Transverse colon (tissue), 4 donors: ENCODE measurements around the gene AK3. TPM values are rescaled to one million over a fixed set of nuclear protein-coding genes. Genes with fewer than 3 reads are reported as not detected.

Experiments used
- DNase-seq: peaks from one replicate; pipeline ENCODE4 v3.0.0-alpha.2; 2019
- H3K27ac ChIP-seq, 4 donors: fragments of 200-600 bp; sonication (generic); 2 replicates each; pipeline ENCODE4 v1.5.1; 2016 to 2018; ENCODE audit warnings: inconsistent platforms in 4 of 4
- H3K27me3 ChIP-seq: fragments of 200-600 bp; sonication (generic); 2 replicates; pipeline ENCODE4 v1.5.1; 2017; ENCODE audit warnings: inconsistent platforms
- H3K36me3 ChIP-seq, 4 donors: fragments of 200-600 bp; sonication (generic); 2 replicates each; pipeline ENCODE4 v1.5.1; 2017 to 2019; ENCODE audit warnings: inconsistent platforms in 4 of 4
- H3K4me1 ChIP-seq, 4 donors: fragments of 200-600 bp; sonication (generic); 2 replicates each; pipeline ENCODE4 v1.5.1; 2017 to 2020; ENCODE audit warnings: inconsistent platforms in 4 of 4
- H3K4me3 ChIP-seq, 4 donors: fragments of 200-600 bp; sonication (generic); 1 replicate in 1 of 4; 2 replicates in 3 of 4; pipeline versions ENCODE4 v1.5.1 to v1.6.1; 2017 to 2019; ENCODE audit warnings: inconsistent platforms in 4 of 4
- H3K9me3 ChIP-seq, 2 donors: fragments of 200-600 bp; sonication (generic); 2 replicates each; pipeline ENCODE4 v1.5.1; 2017 to 2019; ENCODE audit warnings: inconsistent platforms in 2 of 2
- EP300 ChIP-seq: sonication (generic); formaldehyde crosslinking; IDR thresholded peaks from one replicate; pipeline ENCODE4 v1.6.1; 2017; ENCODE audit warnings: antibody characterized with exemption, low read depth
- POLR2A ChIP-seq: fragments of 450-650 bp; IDR thresholded peaks from one replicate; pipeline ENCODE4 v1.6.1; 2016; ENCODE audit warnings: antibody characterized with exemption, mild to moderate bottlenecking, moderate library complexity
- POLR2AphosphoS5 ChIP-seq, 3 donors: sonication (generic); formaldehyde crosslinking; IDR thresholded peaks; one replicate each; pipeline ENCODE4 v1.6.1; 2016; ENCODE audit warnings: antibody characterized with exemption in 3 of 3
- WGBS, 2 donors: methylation state at CpG; one replicate each; pipeline ENCODE4 v1.1.5; 2018; ENCODE audit warnings: low coverage in 1 of 2; 5-methylcytosine and 5-hydroxymethylcytosine counted together
- in situ Hi-C, 4 donors: fragments of 200-750 bp; cut with MboI; loops; one replicate each; pipeline versions ENCODE4 v1.15.0 to v1.15.1; 2017; ENCODE audit warnings: low sequenced_read_pairs in 3 of 4, low pct_ligation_motif_present in 1 of 4, low pct_unique_long_range_greater_than_20kb in 1 of 4
- intact Hi-C: fragments of 100-400 bp; cut with DNase I; formaldehyde crosslinking; loops from one replicate; pipeline ENCODE4 v1.15.1; 2023; ENCODE audit warnings: low total_unique reads
- total RNA-seq, 4 donors: library from RNA; depleted of rRNA; stranded (reverse); fragments of >200 nt; gene quantifications; one replicate each; pipeline ENCODE4 v1.1.0, GENCODE V29; 2016
- TF ChIP-seq, protein P1 (sequence below), 5 experiments: fragments of 200-600 bp in 3 of 5; fragments of 450-650 bp in 2 of 5; sonication (generic) in 3 of 5; IDR thresholded peaks; 1 replicate in 2 of 5; 2 replicates in 3 of 5; pipeline ENCODE4 v1.5.1; 2016 to 2017; ENCODE audit warnings: antibody characterized with exemption in 5 of 5, inconsistent platforms in 3 of 5, mild to moderate bottlenecking in 2 of 5, moderate library complexity in 1 of 5

The AK3 gene
- total RNA-seq, 4 donors from 2014 or later, result 25.9 to 121 (median 82.3) TPM

DNA sequence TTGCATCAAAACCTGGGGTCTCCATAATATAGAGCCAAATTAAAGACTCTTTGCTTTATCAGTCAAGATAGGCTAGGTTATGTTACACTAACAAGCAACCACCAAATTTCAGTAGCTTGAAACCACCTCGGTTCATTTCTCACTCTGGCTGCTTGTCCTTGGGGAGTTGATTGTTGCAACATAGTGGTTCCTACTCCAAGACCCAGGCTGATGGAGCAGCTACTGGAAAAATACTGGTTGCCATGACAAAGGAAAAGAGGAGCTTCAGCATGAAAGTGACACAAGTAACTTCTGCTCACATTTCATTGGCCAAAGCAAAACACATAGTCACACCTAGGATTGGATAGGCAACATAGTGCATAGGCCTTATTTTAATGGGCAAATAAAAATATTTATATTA lies 33.2 kb upstream of the AK3 start:
- in situ Hi-C loops (loop anchor here (25.0 kb wide), 4 partner anchors 213 to 813 kb away; partner anchors contain the start of genes PLGRKT (in 3 of the 4), INSL6 (in 1 of the 4) and JAK2 (in 1 of the 4)), intact Hi-C loops (no loop called here)
- no peak for DNase-seq

DNA sequence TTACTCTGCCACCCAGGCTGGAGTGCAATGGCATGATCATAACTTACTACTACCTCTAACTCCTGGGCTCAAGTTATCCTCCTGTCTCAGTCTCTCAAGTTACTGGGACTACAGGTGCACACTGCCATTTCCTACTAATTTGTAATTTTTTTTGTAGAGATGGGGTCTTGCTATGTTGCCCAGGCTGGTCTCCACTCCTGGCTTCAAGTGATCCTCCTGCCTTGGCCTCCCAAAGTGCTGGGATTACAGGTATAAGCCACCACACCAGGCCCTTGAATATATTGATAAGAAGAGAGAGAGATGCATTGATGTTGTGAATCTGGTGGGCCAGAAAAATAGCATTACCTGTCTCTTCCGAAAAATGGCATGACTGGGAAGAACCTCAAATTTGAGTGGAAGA lies 30.8 kb upstream of the AK3 start:
- no peaks in the 10 kb centered on the region for H3K4me1 ChIP-seq
- H3K9me3 ChIP-seq, result no peaks in the 10 kb centered on the region
- no peaks in the 10 kb centered on the region for H3K36me3 ChIP-seq
- intact Hi-C loops (no loop called here), in situ Hi-C loops (loop anchor here (25.0 kb wide), 4 partner anchors 216 to 816 kb away; partner anchors contain the start of genes PLGRKT (in 3 of the 4), INSL6 (in 1 of the 4) and JAK2 (in 1 of the 4))
- H3K4me3 ChIP-seq, result no peak overlapping the region
- H3K27me3 ChIP-seq, result no peaks in the 10 kb centered on the region
- 80 to 100% methylated on average over 1 of the region's 1 CpG for WGBS, 2 donors
- TF ChIP-seq EP300 (no peak), POLR2AphosphoS5 (IDR thresholded peaks at IDR 0.05) (no peak), POLR2A (no peak)
- TF ChIP-seq, protein P1, sequence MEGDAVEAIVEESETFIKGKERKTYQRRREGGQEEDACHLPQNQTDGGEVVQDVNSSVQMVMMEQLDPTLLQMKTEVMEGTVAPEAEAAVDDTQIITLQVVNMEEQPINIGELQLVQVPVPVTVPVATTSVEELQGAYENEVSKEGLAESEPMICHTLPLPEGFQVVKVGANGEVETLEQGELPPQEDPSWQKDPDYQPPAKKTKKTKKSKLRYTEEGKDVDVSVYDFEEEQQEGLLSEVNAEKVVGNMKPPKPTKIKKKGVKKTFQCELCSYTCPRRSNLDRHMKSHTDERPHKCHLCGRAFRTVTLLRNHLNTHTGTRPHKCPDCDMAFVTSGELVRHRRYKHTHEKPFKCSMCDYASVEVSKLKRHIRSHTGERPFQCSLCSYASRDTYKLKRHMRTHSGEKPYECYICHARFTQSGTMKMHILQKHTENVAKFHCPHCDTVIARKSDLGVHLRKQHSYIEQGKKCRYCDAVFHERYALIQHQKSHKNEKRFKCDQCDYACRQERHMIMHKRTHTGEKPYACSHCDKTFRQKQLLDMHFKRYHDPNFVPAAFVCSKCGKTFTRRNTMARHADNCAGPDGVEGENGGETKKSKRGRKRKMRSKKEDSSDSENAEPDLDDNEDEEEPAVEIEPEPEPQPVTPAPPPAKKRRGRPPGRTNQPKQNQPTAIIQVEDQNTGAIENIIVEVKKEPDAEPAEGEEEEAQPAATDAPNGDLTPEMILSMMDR (IDR thresholded peaks at IDR 0.05), result no peak
- no peak overlapping the region for H3K27ac ChIP-seq
- DNase-seq, result no peak

More for the DNA sequence above, 33.2 kb upstream of the AK3 start:
- WGBS, 2 donors, result 76 to 100% methylated on average over 1 of the region's 1 CpG
- H3K36me3 ChIP-seq, result no peaks in the 10 kb centered on the region
- H3K27ac ChIP-seq, result no peak overlapping the region
- no peaks in the 10 kb centered on the region for H3K4me1 ChIP-seq
- no peaks in the 10 kb centered on the region for H3K27me3 ChIP-seq
- no peak for TF ChIP-seq EP300
- TF ChIP-seq POLR2AphosphoS5 (IDR thresholded peaks at IDR 0.05), result no peak
- TF ChIP-seq, protein P1 (IDR thresholded peaks at IDR 0.05), result no peak
- TF ChIP-seq POLR2A, result no peak
- H3K9me3 ChIP-seq, result no peaks in the 10 kb centered on the region
- no peak overlapping the region for H3K4me3 ChIP-seq

- TF ChIP-seq EP300 (no peak), POLR2AphosphoS5 (IDR thresholded peaks at IDR 0.05) (no peak), POLR2A (no peak)
- TF ChIP-seq, protein P1 (IDR thresholded peaks at IDR 0.05), result no peak
- Histone ChIP-seq H3K27me3 (no peaks in the 10 kb centered on the region), H3K4me3 (no peak overlapping the region), H3K4me1 (no peaks in the 10 kb centered on the region), H3K27ac (no peak overlapping the region), H3K36me3 (no peaks in the 10 kb centered on the region), H3K9me3 (no peaks in the 10 kb centered on the region)
- 73 to 100% methylated on average over 1 to 7 of the region's 7 CpGs for WGBS, 2 donors
- in situ Hi-C loops, result loop anchor here (10.0 to 25.0 kb wide), 5 partner anchors 215 to 818 kb away; partner anchors contain the start of genes PLGRKT (in 3 of the 4), JAK2 (in 2 of the 4) and INSL6 (in 1 of the 4)
- intact Hi-C loops, result no loop called here
- DNase-seq, result no peak
Measured at GRCh38 chr9:4769321-4770080, 28.5 kb upstream of the AK3 start.

DNA sequence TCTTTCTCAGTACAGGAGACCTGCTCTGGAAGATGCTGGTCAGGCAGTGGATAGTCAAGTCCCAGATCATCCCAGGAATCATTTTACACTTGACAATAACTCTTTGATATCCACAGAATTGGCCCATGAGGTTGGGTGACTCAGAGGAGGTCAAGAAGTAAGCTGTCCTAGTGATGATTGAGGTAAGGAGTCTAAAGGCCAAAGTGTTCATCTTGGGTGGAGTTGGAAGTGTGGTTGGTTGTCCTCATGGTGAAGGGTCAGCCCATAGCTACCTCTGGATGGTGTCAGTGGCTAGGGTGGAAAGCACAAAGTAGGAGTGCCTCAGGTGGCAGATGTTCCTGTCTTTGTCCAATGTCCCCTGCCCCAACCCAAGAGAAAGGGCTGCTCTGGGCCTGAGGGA lies 27.7 kb upstream of the AK3 start:
- Histone ChIP-seq H3K36me3 (no peaks in the 10 kb centered on the region), H3K4me1 (no peaks in the 10 kb centered on the region), H3K4me3 (no peak overlapping the region), H3K27ac (no peak overlapping the region), H3K27me3 (no peaks in the 10 kb centered on the region), H3K9me3 (no peaks in the 10 kb centered on the region)
- intact Hi-C loops, result no loop called here
- in situ Hi-C loops, result loop anchor here (10.0 to 25.0 kb wide), 5 partner anchors 216 to 819 kb away; partner anchors contain the start of genes PLGRKT (in 3 of the 4), JAK2 (in 2 of the 4) and INSL6 (in 1 of the 4)
- no peak for DNase-seq
- TF ChIP-seq POLR2A, result no peak
- no peak for TF ChIP-seq POLR2AphosphoS5 (IDR thresholded peaks at IDR 0.05)
- no peak for TF ChIP-seq EP300
- TF ChIP-seq, protein P1 (IDR thresholded peaks at IDR 0.05), result no peak
